Prostate gland (tissue), 2 donors: ENCODE data around the gene RBM19.

Source experiments
- CTCF ChIP-seq, 4 experiments: fragments of 200-600 bp in 2 of 4; fragments of 450-650 bp in 2 of 4; sonication (generic) in 2 of 4; IDR thresholded peaks; 1 replicate in 3 of 4; 2 replicates in 1 of 4; pipeline ENCODE4 v1.5.1; 2016 to 2019; ENCODE audit warnings: antibody characterized with exemption in 4 of 4, mild to moderate bottlenecking in 2 of 4, moderate library complexity in 2 of 4
- POLR2A ChIP-seq: fragments of 450-650 bp; IDR thresholded peaks from one replicate; pipeline ENCODE4 v1.6.1; 2016; ENCODE audit warnings: antibody characterized with exemption, mild to moderate bottlenecking
- POLR2AphosphoS5 ChIP-seq: sonication (generic); formaldehyde crosslinking; IDR thresholded peaks from one replicate; pipeline ENCODE4 v1.6.1; 2017; ENCODE audit warnings: antibody characterized with exemption

GRCh38 chr12:113909776-113910420, 56.2 kb downstream of the RBM19 start:
- TF ChIP-seq POLR2A (no peak), CTCF (IDR thresholded peaks at IDR 0.05) (no peak), POLR2AphosphoS5 (no peak)
